ENCODE data around the gene CCDC85C.

GRCh38 chr14:99579120-99579836, 24.7 kb downstream of the CCDC85C start:
- TF ChIP-seq CTCF (IDR thresholded peaks at IDR 0.05 in 8 of 11, conservative IDR thresholded peaks at IDR 0.05 in 3 of 11) (no peak), POLR2AphosphoS5 (IDR thresholded peaks at IDR 0.05) (no peak)

All from spleen (tissue), 7 donors.